Measurements from ENCODE around the gene PCDHGC5. TPM values are rescaled to one million over a fixed set of nuclear protein-coding genes. Genes with fewer than 3 reads are reported as not detected.

PCDHGC5 gene
- total RNA-seq, 1 experiment from 2014 or later, result 0.06 TPM

GRCh38 chr5:141529873-141530272, 41.0 kb downstream of the PCDHGC5 start:
- DNase-seq (ENCODE audit: low spot score), result no peak

- DNase-seq (ENCODE audit: low spot score), result no peak
Observed at GRCh38 chr5:141532726-141533125, 43.8 kb downstream of the PCDHGC5 start.

- no peak for DNase-seq (ENCODE audit: low spot score)
Observed at GRCh38 chr5:141533897-141534296, 45.0 kb downstream of the PCDHGC5 start.

GRCh38 chr5:141534492-141535213, 45.8 kb downstream of the PCDHGC5 start:
- DNase-seq (ENCODE audit: low spot score), result no peak

Other genes with a start within 250 kb of the PCDHGC5 start
- 0.16 and 2.1 TPM in 2 replicates for gene PCDHB15, start 243.7 kb upstream of the PCDHGC5 start, total RNA-seq (2014; rRNA removed; shearing (Covaris generic))
- not detected in 2 replicates for gene SLC25A2, start 185.0 kb upstream of the PCDHGC5 start, total RNA-seq (2014; rRNA removed; shearing (Covaris generic))
- 51.2 and 74.8 TPM in 2 replicates for gene TAF7, start 168.3 kb upstream of the PCDHGC5 start, total RNA-seq (2014; rRNA removed; shearing (Covaris generic))
- gene PCDHGA1, start 158.6 kb upstream of the PCDHGC5 start, total RNA-seq (2014; rRNA removed; shearing (Covaris generic)), result 0.51 and 1.6 TPM in 2 replicates
- 0.99 and 1.6 TPM in 2 replicates for gene PCDHGA2, start 150.3 kb upstream of the PCDHGC5 start, total RNA-seq (2014; rRNA removed; shearing (Covaris generic))
- 10.3 and 11.5 TPM in 2 replicates for gene PCDHGA3, start 145.3 kb upstream of the PCDHGC5 start, total RNA-seq (2014; rRNA removed; shearing (Covaris generic))
- 0.43 and 3.1 TPM in 2 replicates for gene PCDHGB1, start 139.0 kb upstream of the PCDHGC5 start, total RNA-seq (2014; rRNA removed; shearing (Covaris generic))
- 0.74 and 0.97 TPM in 2 replicates for gene PCDHGA4, start 134.1 kb upstream of the PCDHGC5 start, total RNA-seq (2014; rRNA removed; shearing (Covaris generic))
- 1.6 and 1.9 TPM in 2 replicates for gene PCDHGB2, start 129.1 kb upstream of the PCDHGC5 start, total RNA-seq (2014; rRNA removed; shearing (Covaris generic))
- 0.49 and 0.50 TPM in 2 replicates for gene PCDHGA5, start 124.9 kb upstream of the PCDHGC5 start, total RNA-seq (2014; rRNA removed; shearing (Covaris generic))
- 0.87 and 1.2 TPM in 2 replicates for gene PCDHGB3, start 118.8 kb upstream of the PCDHGC5 start, total RNA-seq (2014; rRNA removed; shearing (Covaris generic))
- gene PCDHGA6, start 115.2 kb upstream of the PCDHGC5 start, total RNA-seq (2014; rRNA removed; shearing (Covaris generic)), result 0.97 and 1.5 TPM in 2 replicates
- 0.27 and 0.29 TPM in 2 replicates for gene PCDHGA7, start 106.3 kb upstream of the PCDHGC5 start, total RNA-seq (2014; rRNA removed; shearing (Covaris generic))
- gene PCDHGB4, start 101.4 kb upstream of the PCDHGC5 start, total RNA-seq (2014; rRNA removed; shearing (Covaris generic)), result 0.16 and 0.21 TPM in 2 replicates
- 0.39 and 0.74 TPM in 2 replicates for gene PCDHGA8, start 96.4 kb upstream of the PCDHGC5 start, total RNA-seq (2014; rRNA removed; shearing (Covaris generic))
- 0.04 and 0.43 TPM in 2 replicates for gene PCDHGB5, start 91.1 kb upstream of the PCDHGC5 start, total RNA-seq (2014; rRNA removed; shearing (Covaris generic))
- gene PCDHGA9, start 86.3 kb upstream of the PCDHGC5 start, total RNA-seq (2014; rRNA removed; shearing (Covaris generic)), result 1.1 and 1.8 TPM in 2 replicates
- 0.02 and 0.33 TPM in 2 replicates for gene PCDHGB6, start 81.1 kb upstream of the PCDHGC5 start, total RNA-seq (2014; rRNA removed; shearing (Covaris generic))
- gene PCDHGA10, start 76.1 kb upstream of the PCDHGC5 start, total RNA-seq (2014; rRNA removed; shearing (Covaris generic)), result 1.4 and 1.9 TPM in 2 replicates
- 0.58 and 1.4 TPM in 2 replicates for gene PCDHGB7, start 71.4 kb upstream of the PCDHGC5 start, total RNA-seq (2014; rRNA removed; shearing (Covaris generic))
- gene PCDHGA11, start 68.0 kb upstream of the PCDHGC5 start, total RNA-seq (2014; rRNA removed; shearing (Covaris generic)), result 0.66 and 1.3 TPM in 2 replicates
- 0.14 and 0.76 TPM in 2 replicates for gene PCDHGA12, start 58.6 kb upstream of the PCDHGC5 start, total RNA-seq (2014; rRNA removed; shearing (Covaris generic))
- gene PCDHGC3, start 13.1 kb upstream of the PCDHGC5 start, total RNA-seq (2014; rRNA removed; shearing (Covaris generic)), result 50.8 and 61.5 TPM in 2 replicates
- 0.10 TPM in 1 of 2 replicates, not detected in the other for gene PCDHGC4, start 4.1 kb upstream of the PCDHGC5 start, total RNA-seq (2014; rRNA removed; shearing (Covaris generic))
- 24.3 and 40.7 TPM in 2 replicates for gene DIAPH1, start 129.9 kb downstream of the PCDHGC5 start, total RNA-seq (2014; rRNA removed; shearing (Covaris generic))
- gene HDAC3, start 147.8 kb downstream of the PCDHGC5 start, total RNA-seq (2014; rRNA removed; shearing (Covaris generic)), result 76.5 and 82.1 TPM in 2 replicates
- gene RELL2, start 147.9 kb downstream of the PCDHGC5 start, total RNA-seq (2014; rRNA removed; shearing (Covaris generic)), result 4.5 and 8.4 TPM in 2 replicates
- gene FCHSD1, start 162.3 kb downstream of the PCDHGC5 start, total RNA-seq (2014; rRNA removed; shearing (Covaris generic)), result 5.9 and 11.0 TPM in 2 replicates
- 4.4 and 4.8 TPM in 2 replicates for gene ARAP3, start 193.1 kb downstream of the PCDHGC5 start, total RNA-seq (2014; rRNA removed; shearing (Covaris generic))